Measurements from ENCODE around the gene FXYD3. TPM values are rescaled to one million over a fixed set of nuclear protein-coding genes. Genes with fewer than 3 reads are reported as not detected.

Gene FXYD3
- total RNA-seq, 2 experiments from 2014 or later = not detected

- POLR2A ChIA-PET = no interaction called here
- no peak for DNase-seq
- Mint-ChIP-seq H3K27me3 (peaks cover 5% of the 10 kb centered on the region), H3K9me3 (no peaks in the 10 kb centered on the region), H3K36me3 (ENCODE audit: low read depth) (no peaks in the 10 kb centered on the region), H3K27ac (no peak overlapping the region), H3K4me3 (no peak overlapping the region), H3K4me1 (peaks cover 5% of the 10 kb centered on the region)
- CTCF ChIA-PET = interaction anchor here (0.5 to 2.4 kb wide), 3 partner anchors 9 to 100 kb away, joined by 3 to 6 read pairs (median 6); no protein-coding TSS in a partner anchor
These were observed 614 bp downstream of the FXYD3 start for GRCh38 chr19:35116072-35116801.

- Mint-ChIP-seq H3K4me3 (no peak overlapping the region), H3K27me3 (peaks cover 5% of the 10 kb centered on the region), H3K36me3 (ENCODE audit: low read depth) (no peaks in the 10 kb centered on the region), H3K9me3 (no peaks in the 10 kb centered on the region), H3K4me1 (peaks cover 8% of the 10 kb centered on the region), H3K27ac (no peak overlapping the region)
- POLR2A ChIA-PET = no interaction called here
- no peak for DNase-seq
- CTCF ChIA-PET = interaction anchor here (0.5 to 1.5 kb wide), 4 partner anchors 50 to 101 kb away, joined by 3 to 6 read pairs (median 5); no protein-coding TSS in a partner anchor
These were observed 1.5 kb downstream of the FXYD3 start for GRCh38 chr19:35117116-35117515.

- peaks cover 8% of the 10 kb centered on the region for H3K4me1 Mint-ChIP-seq
- no peak for DNase-seq
- no peaks in the 10 kb centered on the region for H3K9me3 Mint-ChIP-seq
- no peak overlapping the region for H3K4me3 Mint-ChIP-seq
- no peaks in the 10 kb centered on the region for H3K36me3 Mint-ChIP-seq (ENCODE audit: low read depth)
- ChIA-PET POLR2A (no interaction called here), CTCF (interaction anchor here (0.6 to 1.5 kb wide), 3 partner anchors 21 to 73 kb away, joined by 3 to 5 read pairs (median 5); no protein-coding TSS in a partner anchor)
- H3K27ac Mint-ChIP-seq = no peak overlapping the region
- peaks cover 5% of the 10 kb centered on the region for H3K27me3 Mint-ChIP-seq
These were observed 2.2 kb downstream of the FXYD3 start for GRCh38 chr19:35117799-35118198.

- CTCF ChIA-PET = interaction anchor here (0.6 to 1.8 kb wide), 4 partner anchors 17 to 105 kb away, joined by 3 to 8 read pairs (median 4); partner anchors contain the start of gene LGI4
- no peak overlapping the region for H3K27ac Mint-ChIP-seq
- POLR2A ChIA-PET = no interaction called here
These were observed 2.8 kb downstream of the FXYD3 start for GRCh38 chr19:35118268-35119020.

GRCh38 chr19:35119091-35119490, 3.5 kb downstream of the FXYD3 start:
- Mint-ChIP-seq H3K27ac (no peak overlapping the region), H3K4me1 (peaks cover 11% of the 10 kb centered on the region), H3K9me3 (no peaks in the 10 kb centered on the region), H3K4me3 (no peak overlapping the region), H3K36me3 (ENCODE audit: low read depth) (no peaks in the 10 kb centered on the region), H3K27me3 (peaks cover 5% of the 10 kb centered on the region)
- CTCF ChIA-PET = interaction anchor here (0.7 to 1.8 kb wide), 2 partner anchors 17 to 104 kb away, joined by 3 to 8 read pairs; partner anchors contain the start of gene LGI4
- no peak for DNase-seq
- POLR2A ChIA-PET = no interaction called here

More at GRCh38 chr19:35118268-35119020, 2.8 kb downstream of the FXYD3 start:
- DNase-seq = no peak
- peaks cover 5% of the 10 kb centered on the region for H3K27me3 Mint-ChIP-seq
- no peaks in the 10 kb centered on the region for H3K9me3 Mint-ChIP-seq
- H3K4me1 Mint-ChIP-seq = peaks cover 8% of the 10 kb centered on the region
- H3K36me3 Mint-ChIP-seq (ENCODE audit: low read depth) = no peaks in the 10 kb centered on the region
- no peak overlapping the region for H3K4me3 Mint-ChIP-seq

GRCh38 chr19:35119578-35120155, 4.0 kb downstream of the FXYD3 start:
- Mint-ChIP-seq H3K9me3 (no peaks in the 10 kb centered on the region), H3K27ac (no peak overlapping the region), H3K4me1 (peaks cover 14% of the 10 kb centered on the region), H3K27me3 (peaks cover 5% of the 10 kb centered on the region), H3K36me3 (ENCODE audit: low read depth) (no peaks in the 10 kb centered on the region), H3K4me3 (no peak overlapping the region)
- ChIA-PET CTCF (interaction anchor here (1.8 kb wide), 1 partner anchor 16 kb away, joined by 8 read pairs; the partner anchor contains the start of gene LGI4), POLR2A (no interaction called here)
- no peak for DNase-seq

GRCh38 chr19:35120492-35120891, 4.9 kb downstream of the FXYD3 start:
- H3K27me3 Mint-ChIP-seq = peaks cover 5% of the 10 kb centered on the region
- DNase-seq = no peak
- POLR2A ChIA-PET = no interaction called here

GRCh38 chr19:35120898-35121297, 5.3 kb downstream of the FXYD3 start:
- Mint-ChIP-seq H3K27me3 (peaks cover 5% of the 10 kb centered on the region), H3K4me3 (no peak overlapping the region), H3K4me1 (peaks cover 16% of the 10 kb centered on the region), H3K27ac (no peak overlapping the region), H3K9me3 (no peaks in the 10 kb centered on the region), H3K36me3 (ENCODE audit: low read depth) (no peaks in the 10 kb centered on the region)
- ChIA-PET POLR2A (no interaction called here), CTCF (interaction anchor here (0.6 kb wide), 1 partner anchor 92 kb away, joined by 3 read pairs; no protein-coding TSS in a partner anchor)
- no peak for DNase-seq

More at GRCh38 chr19:35120492-35120891, 4.9 kb downstream of the FXYD3 start:
- CTCF ChIA-PET = interaction anchor here (1.8 kb wide), 1 partner anchor 15 kb away, joined by 8 read pairs; the partner anchor contains the start of gene LGI4
- Mint-ChIP-seq H3K9me3 (no peaks in the 10 kb centered on the region), H3K27ac (no peak overlapping the region), H3K4me1 (peaks cover 14% of the 10 kb centered on the region), H3K4me3 (no peak overlapping the region), H3K36me3 (ENCODE audit: low read depth) (no peaks in the 10 kb centered on the region)

- H3K9me3 Mint-ChIP-seq = no peaks in the 10 kb centered on the region
- no peaks in the 10 kb centered on the region for H3K27me3 Mint-ChIP-seq
- H3K4me1 Mint-ChIP-seq = peaks cover 16% of the 10 kb centered on the region
- no peak overlapping the region for H3K27ac Mint-ChIP-seq
- CTCF ChIA-PET = interaction anchor here (4.9 kb wide), 1 partner anchor 13 kb away, joined by 28 read pairs; the partner anchor contains the start of gene LGI4
- POLR2A ChIA-PET = no interaction called here
- H3K36me3 Mint-ChIP-seq (ENCODE audit: low read depth) = no peaks in the 10 kb centered on the region
- DNase-seq = no peak
- H3K4me3 Mint-ChIP-seq = no peak overlapping the region
These were observed 7.3 kb downstream of the FXYD3 start for GRCh38 chr19:35122687-35123551.

GRCh38 chr19:35123573-35123972, 8.0 kb downstream of the FXYD3 start:
- Mint-ChIP-seq H3K36me3 (ENCODE audit: low read depth) (no peaks in the 10 kb centered on the region), H3K27ac (no peak overlapping the region), H3K4me3 (no peak overlapping the region), H3K4me1 (peaks cover 16% of the 10 kb centered on the region), H3K9me3 (no peaks in the 10 kb centered on the region), H3K27me3 (no peaks in the 10 kb centered on the region)
- ChIA-PET CTCF (interaction anchor here (1.0 to 4.9 kb wide), 2 partner anchors 12 to 31 kb away, joined by 4 to 28 read pairs; partner anchors contain the start of genes FXYD5 and LGI4), POLR2A (no interaction called here)
- no peak for DNase-seq

- no peaks in the 10 kb centered on the region for H3K9me3 Mint-ChIP-seq
- peak; percentile 86 for DNase-seq
- peak overlapping the region; percentile 66 for H3K27ac Mint-ChIP-seq
- CTCF ChIA-PET = interaction anchor here (1.0 to 4.9 kb wide), 4 partner anchors 11 to 30 kb away, joined by 3 to 28 read pairs (median 4); partner anchors contain the start of genes FXYD5 and LGI4
- H3K4me1 Mint-ChIP-seq = peaks cover 16% of the 10 kb centered on the region
- H3K36me3 Mint-ChIP-seq (ENCODE audit: low read depth) = no peaks in the 10 kb centered on the region
- POLR2A ChIA-PET = no interaction called here
- H3K27me3 Mint-ChIP-seq = no peaks in the 10 kb centered on the region
- H3K4me3 Mint-ChIP-seq = peak overlapping the region; percentile 55
These were observed 8.8 kb downstream of the FXYD3 start for GRCh38 chr19:35124098-35125060.

Data from activated CD4-positive, alpha-beta T cell treated with anti-CD3 and anti-CD28 coated beads, Interleukin-2, amount 10 ng/mL, durations not matched to agents 7 days and 5 days (primary cell).